ENCODE results near the gene KLHL3.

KLHL3 gene

DNA sequence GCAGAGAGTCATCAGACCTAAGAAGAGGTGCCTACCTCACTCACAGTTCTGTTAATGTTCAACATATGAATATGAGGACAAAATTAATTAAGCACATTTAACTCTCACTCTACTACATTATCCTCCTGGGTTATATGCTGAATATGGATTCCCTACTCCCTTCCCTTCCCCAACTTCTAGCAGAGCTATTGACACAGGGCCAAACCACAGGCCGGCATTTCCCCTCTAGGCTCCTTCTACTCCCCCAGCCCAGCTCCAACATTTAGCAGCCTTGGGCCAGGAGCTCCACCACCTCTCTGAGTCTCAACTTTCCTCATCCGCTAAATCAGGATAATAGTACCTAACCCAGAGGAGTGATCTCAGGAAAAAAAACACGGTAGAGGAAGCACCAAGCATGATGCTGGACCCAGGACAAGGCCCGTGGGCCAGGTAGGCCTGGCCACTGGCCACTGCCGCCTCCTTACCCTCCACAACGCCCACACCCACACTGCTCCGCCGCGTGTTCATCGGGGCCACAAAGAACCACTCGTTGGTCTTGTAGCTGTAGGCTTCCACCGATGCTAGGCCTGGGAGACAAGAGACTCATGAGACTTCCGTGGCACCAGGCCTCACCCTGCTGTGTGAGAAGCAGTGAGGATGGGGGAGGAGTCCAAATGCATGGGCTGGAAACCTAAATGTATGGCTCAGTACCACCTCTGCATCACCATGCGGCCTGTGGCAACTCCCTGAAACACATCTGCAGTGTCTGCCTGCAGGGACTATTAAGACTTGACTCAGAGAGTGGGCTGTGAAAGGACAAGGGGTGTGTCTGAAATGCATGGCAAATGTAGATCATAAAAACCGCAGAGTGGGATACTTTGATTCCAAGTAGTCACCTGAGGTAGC is 98.8 kb downstream of the KLHL3 start:
- no peak overlapping the region for H3K27ac Mint-ChIP-seq
- no peak for DNase-seq (ENCODE audit: low spot score)
- no peaks in the 10 kb centered on the region for H3K27me3 Mint-ChIP-seq (ENCODE audit: low read depth)
- no peaks in the 10 kb centered on the region for H3K4me1 Mint-ChIP-seq (ENCODE audit: low read depth)
- H3K4me3 Mint-ChIP-seq: no peak overlapping the region
- H3K9me3 Mint-ChIP-seq: no peaks in the 10 kb centered on the region
- no peaks in the 10 kb centered on the region for H3K36me3 Mint-ChIP-seq (ENCODE audit: low read depth)

DNA sequence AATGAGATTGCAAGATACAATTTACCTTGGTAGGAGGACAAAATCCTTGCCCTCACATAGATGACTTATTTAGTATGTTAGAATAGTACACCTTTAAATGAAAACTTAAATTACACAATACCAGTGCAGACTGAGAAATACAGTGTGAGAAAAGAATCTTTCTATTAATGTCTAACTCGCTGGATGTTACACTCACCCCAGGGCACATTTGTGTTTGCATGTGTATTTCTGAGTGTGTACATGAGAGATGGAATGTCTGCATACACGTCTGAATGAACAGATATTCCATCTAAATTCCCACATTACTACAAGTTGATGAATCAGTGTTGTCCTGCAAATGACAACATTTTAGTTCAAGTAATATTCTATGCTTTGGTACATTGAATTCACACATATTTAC is 99.8 kb downstream of the KLHL3 start:
- H3K9me3 Mint-ChIP-seq: no peaks in the 10 kb centered on the region
- H3K4me3 Mint-ChIP-seq: no peak overlapping the region
- DNase-seq (ENCODE audit: low spot score): no peak
- no peaks in the 10 kb centered on the region for H3K36me3 Mint-ChIP-seq (ENCODE audit: low read depth)
- H3K4me1 Mint-ChIP-seq (ENCODE audit: low read depth): no peaks in the 10 kb centered on the region
- H3K27me3 Mint-ChIP-seq (ENCODE audit: low read depth): no peaks in the 10 kb centered on the region
- no peak overlapping the region for H3K27ac Mint-ChIP-seq

DNA sequence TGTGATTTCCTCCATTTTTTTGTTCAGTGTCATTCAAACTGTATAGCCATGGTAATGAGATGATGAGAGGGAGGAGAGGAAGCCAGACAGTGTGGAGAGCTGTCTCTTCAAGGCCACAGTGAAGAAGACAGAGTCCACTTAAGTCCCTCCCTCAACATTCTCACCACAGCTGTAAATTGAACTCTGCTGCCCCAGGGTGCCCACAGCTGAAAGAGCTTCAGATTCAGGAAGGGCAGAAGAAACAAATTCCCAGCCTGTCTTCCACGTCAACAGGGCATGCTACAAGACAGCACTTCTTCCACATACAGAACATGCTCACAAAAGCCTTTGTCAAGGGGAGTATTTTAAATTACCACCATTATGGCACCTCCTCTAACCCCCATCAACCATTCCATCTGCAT is 100.4 kb downstream of the KLHL3 start:
- H3K36me3 Mint-ChIP-seq (ENCODE audit: low read depth): no peaks in the 10 kb centered on the region
- no peaks in the 10 kb centered on the region for H3K27me3 Mint-ChIP-seq (ENCODE audit: low read depth)
- no peak overlapping the region for H3K4me3 Mint-ChIP-seq
- no peak overlapping the region for H3K27ac Mint-ChIP-seq
- no peaks in the 10 kb centered on the region for H3K4me1 Mint-ChIP-seq (ENCODE audit: low read depth)
- H3K9me3 Mint-ChIP-seq: no peaks in the 10 kb centered on the region
- DNase-seq (ENCODE audit: low spot score): no peak

DNA sequence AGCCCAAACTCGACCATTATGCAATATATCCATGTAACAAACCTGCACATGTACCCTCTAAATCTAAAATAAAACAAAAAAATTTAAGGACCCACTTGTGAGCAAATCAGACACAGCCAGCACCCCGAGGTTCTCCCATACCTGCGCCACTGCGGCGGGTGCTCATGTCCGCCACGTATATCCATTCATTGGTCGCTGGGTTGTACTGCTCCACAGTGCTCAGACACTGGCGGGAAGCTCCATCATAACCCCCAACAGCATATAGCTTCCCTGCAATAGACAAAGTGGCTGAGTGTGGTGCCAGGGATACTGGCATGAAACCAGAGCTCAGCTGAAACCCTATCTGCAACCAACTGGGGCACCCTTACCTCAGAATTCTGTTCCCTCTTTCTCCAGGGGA is 102.0 kb downstream of the KLHL3 start:
- DNase-seq (ENCODE audit: low spot score): no peak
- Mint-ChIP-seq H3K36me3 (ENCODE audit: low read depth) (no peaks in the 10 kb centered on the region), H3K9me3 (no peaks in the 10 kb centered on the region), H3K27me3 (ENCODE audit: low read depth) (no peaks in the 10 kb centered on the region), H3K4me1 (ENCODE audit: low read depth) (no peaks in the 10 kb centered on the region), H3K4me3 (no peak overlapping the region), H3K27ac (no peak overlapping the region)

DNA sequence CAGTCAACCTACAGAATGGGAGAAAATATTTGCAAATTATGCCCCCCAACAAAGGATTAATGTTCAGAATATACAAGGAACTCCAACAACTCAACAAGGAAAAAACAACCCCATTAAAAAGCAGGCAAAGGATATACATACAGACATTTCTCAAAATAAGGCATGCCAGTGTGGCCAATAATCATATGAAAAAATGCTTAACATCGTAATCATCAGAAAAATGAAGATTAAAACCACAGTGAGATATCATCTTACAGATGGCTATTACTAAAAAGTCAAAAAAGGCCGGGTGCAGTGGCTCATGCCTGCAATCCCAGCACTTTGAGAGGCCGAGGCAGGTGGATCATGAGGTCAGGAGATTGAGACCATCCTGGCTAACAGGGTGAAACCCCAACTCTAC is 103.2 kb downstream of the KLHL3 start:
- no peaks in the 10 kb centered on the region for H3K4me1 Mint-ChIP-seq (ENCODE audit: low read depth)
- H3K27ac Mint-ChIP-seq: no peak overlapping the region
- DNase-seq (ENCODE audit: low spot score): no peak
- H3K9me3 Mint-ChIP-seq: no peaks in the 10 kb centered on the region
- no peaks in the 10 kb centered on the region for H3K27me3 Mint-ChIP-seq (ENCODE audit: low read depth)
- no peaks in the 10 kb centered on the region for H3K36me3 Mint-ChIP-seq (ENCODE audit: low read depth)
- no peak overlapping the region for H3K4me3 Mint-ChIP-seq

DNA sequence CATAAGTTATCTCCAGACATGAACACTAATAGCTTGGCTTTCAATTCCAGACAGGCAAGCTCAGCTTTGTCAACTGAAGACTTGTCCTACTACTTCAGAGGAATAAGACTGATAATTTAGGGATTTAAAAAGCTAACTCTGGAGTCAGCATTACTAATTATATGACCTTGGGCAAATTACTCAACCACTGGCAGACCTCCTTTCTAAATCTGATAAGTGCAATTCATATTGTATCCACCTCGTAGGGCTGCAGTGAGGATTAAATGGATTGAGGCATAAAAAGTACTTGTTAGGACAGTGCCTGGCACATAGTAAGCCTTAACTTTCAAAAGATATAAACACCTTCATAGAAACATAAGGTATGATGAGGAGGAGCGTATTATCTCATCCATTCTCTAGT is 104.4 kb downstream of the KLHL3 start:
- DNase-seq (ENCODE audit: low spot score): no peak
- no peaks in the 10 kb centered on the region for H3K9me3 Mint-ChIP-seq
- H3K27me3 Mint-ChIP-seq (ENCODE audit: low read depth): no peaks in the 10 kb centered on the region
- no peaks in the 10 kb centered on the region for H3K36me3 Mint-ChIP-seq (ENCODE audit: low read depth)
- no peak overlapping the region for H3K4me3 Mint-ChIP-seq
- no peaks in the 10 kb centered on the region for H3K4me1 Mint-ChIP-seq (ENCODE audit: low read depth)
- no peak overlapping the region for H3K27ac Mint-ChIP-seq

DNA sequence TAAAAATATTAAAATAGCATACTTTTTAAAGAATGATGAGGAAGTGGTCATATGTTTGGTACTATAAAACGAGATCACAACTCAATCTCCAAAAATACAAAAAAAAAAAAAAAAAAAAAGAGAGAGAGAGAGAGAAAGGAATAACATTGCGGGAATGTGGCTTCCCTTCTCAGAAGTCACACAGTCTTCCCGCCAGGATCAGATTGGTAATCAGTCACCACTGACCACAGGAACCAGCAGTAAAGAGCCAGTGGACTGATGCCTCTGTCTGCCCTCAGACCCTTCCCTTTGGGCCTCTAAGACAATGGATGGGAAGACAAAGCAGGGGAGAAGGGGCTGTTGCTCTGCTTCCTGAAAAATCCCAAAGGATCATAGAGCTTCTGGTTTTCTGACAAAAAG is 104.9 kb downstream of the KLHL3 start:
- Mint-ChIP-seq H3K4me3 (no peak overlapping the region), H3K27ac (no peak overlapping the region), H3K4me1 (ENCODE audit: low read depth) (no peaks in the 10 kb centered on the region), H3K36me3 (ENCODE audit: low read depth) (no peaks in the 10 kb centered on the region), H3K9me3 (no peaks in the 10 kb centered on the region), H3K27me3 (ENCODE audit: low read depth) (no peaks in the 10 kb centered on the region)
- no peak for DNase-seq (ENCODE audit: low spot score)

DNA sequence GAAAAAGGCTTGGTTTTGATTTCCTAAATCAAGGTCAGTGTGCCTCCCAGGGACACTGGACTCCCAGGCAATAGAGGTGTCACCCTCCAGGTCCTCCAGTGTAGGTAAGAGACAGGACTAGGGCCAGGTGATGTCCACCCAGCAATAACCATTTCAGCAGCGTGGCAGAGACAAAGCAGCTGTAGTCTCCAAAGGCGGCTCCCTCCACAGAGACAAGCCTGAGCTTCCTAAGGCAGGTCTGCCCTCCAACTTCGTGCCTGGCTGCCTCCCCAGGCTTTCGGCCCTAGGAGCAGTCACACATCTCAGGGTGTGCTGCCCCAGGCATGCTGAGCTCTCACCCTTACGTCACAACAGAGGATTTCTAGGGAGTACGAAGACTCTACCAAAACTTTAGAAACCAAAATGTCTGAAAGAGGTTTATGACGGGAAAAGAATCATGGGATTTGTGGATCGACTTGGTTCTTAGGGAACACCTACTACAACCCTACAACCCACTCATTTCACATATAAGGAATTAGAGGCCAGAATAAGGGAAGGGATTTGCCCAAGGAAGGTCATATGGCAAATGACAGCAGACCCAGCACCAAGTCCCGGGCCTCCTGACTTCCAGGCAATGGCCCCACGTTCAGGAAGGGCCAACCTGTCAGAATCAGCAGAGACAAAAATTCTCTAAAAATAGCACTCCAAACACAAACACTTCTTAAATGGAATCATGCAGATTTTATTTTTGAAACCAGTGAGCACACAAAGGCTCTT is 105.5 kb downstream of the KLHL3 start:
- Mint-ChIP-seq H3K27ac (no peak overlapping the region), H3K9me3 (no peaks in the 10 kb centered on the region), H3K27me3 (ENCODE audit: low read depth) (no peaks in the 10 kb centered on the region), H3K4me1 (ENCODE audit: low read depth) (no peaks in the 10 kb centered on the region), H3K4me3 (no peak overlapping the region), H3K36me3 (ENCODE audit: low read depth) (no peaks in the 10 kb centered on the region)
- no peak for DNase-seq (ENCODE audit: low spot score)

DNA sequence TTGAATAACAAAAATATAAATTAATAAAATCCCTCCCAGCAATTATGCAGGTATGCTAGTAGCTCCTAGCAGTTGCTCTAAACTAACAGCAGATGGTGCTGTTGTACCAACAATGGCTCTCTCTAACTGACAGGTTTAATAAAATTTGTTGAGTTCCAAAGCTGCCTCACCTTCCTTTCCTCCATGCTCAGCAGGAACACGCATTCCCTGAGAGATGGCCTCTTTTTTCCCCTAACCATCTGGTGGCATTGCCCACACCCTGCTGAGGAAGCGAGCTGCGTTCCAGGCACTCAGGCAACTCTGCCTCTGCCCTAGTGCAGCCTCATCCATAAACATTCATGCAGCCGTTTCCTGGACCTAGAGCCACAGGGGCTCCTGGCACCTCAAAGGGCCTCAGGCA is 106.2 kb downstream of the KLHL3 start:
- no peaks in the 10 kb centered on the region for H3K36me3 Mint-ChIP-seq (ENCODE audit: low read depth)
- no peak overlapping the region for H3K27ac Mint-ChIP-seq
- no peaks in the 10 kb centered on the region for H3K9me3 Mint-ChIP-seq
- no peaks in the 10 kb centered on the region for H3K4me1 Mint-ChIP-seq (ENCODE audit: low read depth)
- no peak overlapping the region for H3K4me3 Mint-ChIP-seq
- H3K27me3 Mint-ChIP-seq (ENCODE audit: low read depth): no peaks in the 10 kb centered on the region
- no peak for DNase-seq (ENCODE audit: low spot score)

DNA sequence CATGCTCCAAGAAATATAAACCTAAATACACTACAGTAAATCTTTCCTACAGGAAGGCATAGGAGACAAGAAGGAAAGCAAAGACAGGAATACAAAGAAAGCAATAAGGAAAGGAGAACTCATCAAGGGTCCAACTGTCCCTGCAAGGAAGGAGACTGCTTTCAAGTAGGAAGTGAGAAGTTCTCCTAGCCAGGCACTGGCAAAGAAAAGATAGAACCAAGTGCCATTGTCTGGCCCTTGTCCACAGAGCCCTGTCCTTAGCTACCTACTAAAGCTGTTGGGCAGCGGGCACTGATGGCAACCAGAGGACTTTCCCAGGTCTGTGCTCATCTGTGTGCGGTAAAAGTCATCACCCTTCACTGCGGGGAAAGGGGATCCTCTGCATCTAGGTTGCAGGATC is 108.2 kb downstream of the KLHL3 start:
- no peaks in the 10 kb centered on the region for H3K27me3 Mint-ChIP-seq (ENCODE audit: low read depth)
- no peak overlapping the region for H3K27ac Mint-ChIP-seq
- no peaks in the 10 kb centered on the region for H3K4me1 Mint-ChIP-seq (ENCODE audit: low read depth)
- no peak overlapping the region for H3K4me3 Mint-ChIP-seq
- no peaks in the 10 kb centered on the region for H3K9me3 Mint-ChIP-seq
- no peak for DNase-seq (ENCODE audit: low spot score)
- H3K36me3 Mint-ChIP-seq (ENCODE audit: low read depth): no peaks in the 10 kb centered on the region

DNA sequence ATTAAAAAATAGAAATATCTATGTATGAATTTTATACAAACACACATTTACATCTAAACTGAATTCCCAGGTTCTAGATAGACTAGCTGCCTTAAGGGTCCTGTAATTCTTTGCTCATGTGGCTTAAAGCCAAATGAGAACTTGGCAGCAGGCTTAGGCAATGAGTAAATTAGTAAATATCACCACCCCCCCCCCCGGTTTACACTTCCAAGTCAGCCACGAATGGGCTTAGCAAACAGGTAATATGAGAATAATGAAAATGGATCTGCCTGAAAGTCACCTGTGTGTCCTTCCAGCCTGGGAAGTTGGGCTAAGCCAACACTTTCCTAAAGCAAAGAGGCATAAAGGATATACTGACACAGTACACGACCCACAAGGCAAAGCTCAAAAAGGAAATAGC is 108.6 kb downstream of the KLHL3 start:
- no peak overlapping the region for H3K27ac Mint-ChIP-seq
- no peak for DNase-seq (ENCODE audit: low spot score)
- H3K9me3 Mint-ChIP-seq: no peaks in the 10 kb centered on the region
- H3K27me3 Mint-ChIP-seq (ENCODE audit: low read depth): no peaks in the 10 kb centered on the region
- H3K4me1 Mint-ChIP-seq (ENCODE audit: low read depth): no peaks in the 10 kb centered on the region
- H3K4me3 Mint-ChIP-seq: no peak overlapping the region
- H3K36me3 Mint-ChIP-seq (ENCODE audit: low read depth): no peaks in the 10 kb centered on the region

DNA sequence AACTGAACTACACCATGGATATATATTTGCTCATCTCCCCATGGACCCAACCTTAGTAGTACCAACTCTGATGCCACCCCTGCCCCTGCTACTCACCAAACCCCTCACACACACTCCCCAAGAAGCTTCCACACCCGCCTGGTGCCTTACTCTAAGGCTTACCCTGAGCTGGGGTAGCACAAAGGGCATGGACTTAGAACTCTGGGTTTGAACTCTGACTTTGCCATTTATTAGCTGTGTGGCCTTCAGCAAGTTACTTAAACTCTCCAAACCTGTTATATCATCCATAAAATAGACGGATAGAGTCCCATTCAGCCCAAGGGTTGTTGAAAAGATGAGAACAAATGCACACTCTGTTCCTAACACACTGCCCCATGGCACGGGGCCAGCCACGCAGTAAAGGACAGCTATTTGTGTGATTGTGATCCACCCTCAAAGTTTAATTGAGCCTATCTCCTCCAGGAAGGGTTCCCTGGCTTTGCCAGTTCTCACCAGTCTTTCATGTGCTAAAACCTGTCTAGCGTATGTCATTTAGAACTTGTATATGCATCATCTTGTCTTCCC is 111.0 kb downstream of the KLHL3 start:
- DNase-seq (ENCODE audit: low spot score): no peak
- Mint-ChIP-seq H3K9me3 (no peaks in the 10 kb centered on the region), H3K4me1 (ENCODE audit: low read depth) (no peaks in the 10 kb centered on the region), H3K27me3 (ENCODE audit: low read depth) (no peaks in the 10 kb centered on the region), H3K36me3 (ENCODE audit: low read depth) (no peaks in the 10 kb centered on the region), H3K27ac (no peak overlapping the region), H3K4me3 (no peak overlapping the region)

DNA sequence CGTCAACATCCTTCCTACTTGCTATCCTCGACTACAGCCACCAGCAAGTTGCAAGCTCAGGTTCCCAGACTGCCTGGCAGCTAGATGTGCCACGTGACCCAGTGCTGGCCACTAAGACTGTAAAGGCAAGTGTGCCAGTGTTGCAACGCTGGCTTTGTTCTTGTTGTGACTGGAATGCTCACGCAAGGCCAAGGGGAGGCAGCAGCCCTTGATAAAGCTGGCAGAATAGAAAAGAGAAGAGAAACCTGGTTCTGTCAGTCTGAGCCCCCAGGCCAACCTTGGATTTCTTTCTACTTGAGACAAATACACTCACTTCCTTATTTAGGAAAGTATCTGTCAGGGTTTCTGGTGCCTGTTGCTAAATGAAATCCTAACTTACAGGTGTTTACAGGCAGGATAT is 113.0 kb downstream of the KLHL3 start:
- H3K27me3 Mint-ChIP-seq (ENCODE audit: low read depth): no peaks in the 10 kb centered on the region
- DNase-seq (ENCODE audit: low spot score): no peak
- no peaks in the 10 kb centered on the region for H3K4me1 Mint-ChIP-seq (ENCODE audit: low read depth)
- H3K36me3 Mint-ChIP-seq (ENCODE audit: low read depth): no peaks in the 10 kb centered on the region
- no peak overlapping the region for H3K27ac Mint-ChIP-seq
- H3K9me3 Mint-ChIP-seq: no peaks in the 10 kb centered on the region
- no peak overlapping the region for H3K4me3 Mint-ChIP-seq
